NCI-H1105 (cell line): Measurements from ENCODE around the gene CPXCR1.
"Not testable (repeated sequence)": the region's sequence is repeated elsewhere in the genome, so short reads cannot be mapped to it uniquely, and the experiment has no call there.

Experiments used
- DNase-seq: peaks from one replicate; lab custom pipeline; 2025; lab: John Stamatoyannopoulos, UW

Gene CPXCR1

DNA sequence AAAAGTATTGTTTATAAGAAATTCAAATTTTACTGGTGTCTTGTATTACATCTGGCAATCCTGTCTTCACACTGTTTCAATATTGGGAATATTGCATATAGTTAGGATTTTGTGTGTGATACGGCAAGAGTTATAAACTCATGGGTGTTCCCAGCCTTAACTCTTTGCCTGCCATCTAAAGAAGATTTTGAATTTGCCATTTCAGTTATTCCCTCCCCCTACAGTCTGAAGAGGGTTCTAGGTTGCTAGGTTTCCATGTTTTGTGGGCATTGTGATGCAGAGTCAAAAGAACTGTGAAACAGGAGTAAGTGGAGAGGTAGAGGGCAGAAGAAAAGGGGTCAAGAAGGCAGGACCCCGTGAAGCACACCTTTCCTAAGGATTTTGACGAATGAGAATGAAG, at the start of gene CPXCR1:
CPXCR1 (plus strand) TSS at position 301 of the 400 bp plus-strand sequence. CDS start 6,190 bp downstream, outside the sequence.
- DNase-seq = no peak

DNA sequence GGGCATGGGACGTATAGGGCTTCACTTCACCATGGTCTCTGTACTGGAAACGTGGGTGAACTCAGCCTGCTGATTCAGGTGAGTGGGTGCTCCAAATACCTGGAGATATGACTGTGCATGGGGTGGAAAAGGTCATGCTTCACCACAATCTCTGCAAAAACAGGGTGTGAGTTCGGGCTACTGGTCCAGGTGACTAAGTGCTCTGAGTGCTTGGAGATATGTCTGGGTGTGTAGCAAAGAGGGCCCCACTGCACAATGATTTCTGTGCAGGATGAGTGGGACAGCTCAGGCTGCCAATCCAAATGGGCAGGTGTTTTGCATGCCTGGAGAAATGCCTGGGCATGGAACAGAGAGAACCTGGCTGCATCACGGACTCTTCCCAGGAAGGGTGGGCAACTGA, 11.2 kb upstream of the CPXCR1 start:
- no peak for DNase-seq

GRCh38 chrX:88746215-88746614, 810 bp upstream of the CPXCR1 start:
- DNase-seq = not testable (repeated sequence)

- DNase-seq = not testable (repeated sequence)
These were observed 5.3 kb downstream of the CPXCR1 start for GRCh38 chrX:88752339-88752738.

- DNase-seq = no peak
These were observed 42.8 kb downstream of the CPXCR1 start for GRCh38 chrX:88789825-88790224.
